HG03354 (cell line): Measurements from ENCODE around the gene DEAF1.
"Not testable (repeated sequence)": the region's sequence is repeated elsewhere in the genome, so short reads cannot be mapped to it uniquely, and the experiment has no call there.

Experiments
- ATAC-seq: cut with Tn5 transposase; IDR thresholded peaks from one replicate; pipeline ENCODE4 v1.9.1; 2021; ENCODE audit warnings: mild to moderate bottlenecking; ENCODE audit not compliant: unreplicated experiment, poor library complexity, severe bottlenecking

The DEAF1 gene

DNA sequence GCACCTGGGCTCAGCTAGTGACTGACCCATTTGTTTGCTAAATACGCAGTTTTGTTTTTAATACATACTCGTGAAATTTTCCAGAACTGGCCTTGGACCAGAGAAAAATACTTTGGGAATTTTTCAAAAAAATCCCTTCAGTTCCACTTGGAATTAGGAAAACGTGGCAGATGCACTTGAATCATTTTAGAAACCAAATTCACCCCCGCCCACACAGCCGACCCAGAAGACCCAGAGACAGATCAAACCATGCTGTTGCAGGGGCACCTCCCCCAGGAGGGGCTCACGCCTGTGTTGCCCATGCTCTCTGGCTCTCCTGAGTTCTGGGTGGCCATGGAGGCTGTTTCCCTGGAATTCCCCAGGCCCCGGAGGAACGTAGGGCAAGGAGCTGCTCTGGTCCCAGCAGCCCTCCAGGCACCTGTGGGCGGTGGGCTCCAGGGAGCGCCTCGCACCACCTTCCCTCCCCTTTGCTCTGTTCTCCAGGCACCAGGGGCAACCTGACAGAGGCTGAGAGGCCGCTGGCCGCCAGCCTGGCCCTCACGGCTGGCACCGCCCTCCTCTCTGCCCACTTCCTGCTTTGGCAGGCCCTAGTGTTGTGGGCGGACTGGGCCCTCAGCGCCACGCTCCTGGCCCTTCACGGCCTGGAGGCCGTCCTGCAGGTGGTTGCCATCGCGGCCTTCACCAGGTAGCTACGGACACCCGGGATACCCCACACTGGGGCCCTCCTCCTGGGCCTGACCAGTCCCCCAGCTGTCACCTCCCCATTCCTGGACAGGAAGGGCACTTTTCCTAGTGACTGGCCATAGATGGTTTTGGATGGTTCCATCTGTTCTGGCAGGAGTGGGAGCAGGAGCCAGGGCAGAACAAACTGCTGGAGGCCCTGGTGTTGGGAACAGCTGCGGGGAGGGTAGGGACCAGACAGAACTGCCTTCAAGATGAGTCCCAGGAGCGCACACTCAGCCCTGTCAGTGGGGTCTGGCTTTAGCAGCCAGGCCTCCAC is 7.7 kb upstream of the DEAF1 start:
- ATAC-seq, result no peak

DNA sequence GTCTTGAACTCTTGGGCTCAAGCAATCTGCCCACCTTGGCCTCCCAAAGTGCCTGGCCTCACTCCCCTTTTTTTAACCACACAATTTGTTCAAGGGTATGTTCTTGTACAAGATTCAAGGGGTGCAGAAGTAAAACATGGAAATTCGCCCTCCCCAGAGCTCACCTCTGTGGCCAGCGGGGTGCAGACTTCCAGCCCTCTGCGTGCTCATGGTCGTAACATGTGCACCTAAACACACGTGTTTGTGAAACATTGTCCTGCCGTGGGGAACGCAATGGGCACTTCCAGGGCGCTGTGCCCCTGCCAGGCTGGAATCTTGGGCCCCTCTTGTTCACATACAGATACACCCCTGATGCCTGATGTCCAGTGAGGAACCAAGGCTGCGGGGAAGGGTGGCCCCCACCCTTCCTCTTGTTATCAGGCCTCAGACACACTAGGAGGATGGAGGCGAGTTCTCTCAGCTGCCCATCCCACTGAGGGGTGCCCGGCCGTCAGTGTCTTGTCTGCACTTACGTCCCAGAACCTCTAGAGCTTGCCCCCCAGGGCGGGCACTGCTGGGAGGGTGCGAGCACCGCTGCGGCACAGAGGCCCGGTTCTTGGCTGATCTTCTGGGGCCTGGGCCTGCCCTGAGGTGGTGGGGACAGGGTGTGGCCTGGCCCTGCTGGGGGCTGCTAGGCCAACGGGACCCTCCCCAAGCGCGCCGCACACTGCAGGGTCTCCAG is 6.9 kb upstream of the DEAF1 start:
- no peak for ATAC-seq

DNA sequence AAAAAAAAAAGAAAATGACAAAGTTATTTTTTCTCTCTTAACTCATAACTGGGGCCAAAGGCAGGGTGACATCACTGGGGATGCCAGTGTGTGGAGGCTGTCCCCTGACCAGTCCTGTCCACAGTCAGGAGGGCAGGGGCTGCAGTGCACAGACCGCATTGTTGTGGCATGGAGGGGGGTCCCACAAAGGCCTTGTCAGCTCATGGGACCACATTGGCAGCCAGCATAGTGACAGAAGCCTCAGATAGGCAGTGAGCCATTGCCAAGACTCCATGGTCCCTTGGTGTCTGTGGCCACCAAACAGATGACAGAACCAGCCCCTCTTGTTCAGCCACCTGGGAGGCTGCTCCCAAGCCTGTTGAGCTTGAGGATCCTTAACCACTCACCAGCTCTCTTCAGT is 4.7 kb upstream of the DEAF1 start:
- no peak for ATAC-seq

DNA sequence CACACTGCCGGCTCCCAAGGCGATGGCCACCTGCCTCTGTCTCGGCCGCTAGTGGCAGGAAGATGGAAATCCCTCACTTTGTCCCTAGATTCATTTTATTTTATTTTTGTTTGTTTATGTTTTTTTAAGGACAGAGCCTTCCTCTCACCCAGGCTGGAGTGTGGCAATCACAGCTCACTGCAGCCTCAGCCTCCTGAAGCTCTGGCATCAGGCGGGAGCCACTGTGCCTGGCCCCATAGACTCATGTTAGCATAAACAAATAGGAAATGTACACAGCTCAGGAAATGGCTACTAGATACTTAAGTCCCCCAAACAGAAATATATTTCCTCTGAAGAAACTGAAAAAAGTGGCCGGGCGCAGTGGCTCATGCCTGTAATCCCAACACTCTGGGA is 4.1 kb upstream of the DEAF1 start:
- no peak for ATAC-seq

DNA sequence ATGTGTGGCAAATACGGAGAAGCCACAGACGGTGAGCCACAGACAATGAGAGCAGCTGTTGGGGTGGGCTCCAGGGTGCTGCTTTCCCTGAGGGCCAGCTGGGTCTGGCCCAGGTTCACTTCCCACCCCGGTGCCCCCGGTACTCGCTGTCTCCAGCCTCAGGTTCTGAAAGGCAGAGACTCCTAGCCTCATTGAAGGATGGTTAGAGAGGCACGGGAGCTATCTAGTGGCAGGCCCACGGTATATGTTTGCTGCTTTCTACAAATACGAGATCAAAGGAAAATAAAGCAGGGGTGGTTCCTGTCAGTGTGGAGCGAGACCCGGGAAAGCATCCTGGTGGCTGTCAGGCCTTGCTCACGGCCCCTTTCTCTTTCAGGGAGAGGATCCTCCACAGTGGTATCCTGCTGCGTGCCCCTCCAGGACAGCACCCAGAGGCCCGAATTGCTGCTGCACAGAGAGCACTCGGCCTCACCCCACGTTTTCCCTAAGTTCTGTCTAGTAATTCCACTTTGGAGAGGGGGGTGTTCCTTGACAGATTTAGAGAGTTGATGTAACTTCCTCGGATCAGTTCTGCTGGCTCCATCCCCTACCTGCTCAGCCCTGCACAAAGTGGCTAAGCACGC is 3.6 kb upstream of the DEAF1 start:
- no peak for ATAC-seq

DNA sequence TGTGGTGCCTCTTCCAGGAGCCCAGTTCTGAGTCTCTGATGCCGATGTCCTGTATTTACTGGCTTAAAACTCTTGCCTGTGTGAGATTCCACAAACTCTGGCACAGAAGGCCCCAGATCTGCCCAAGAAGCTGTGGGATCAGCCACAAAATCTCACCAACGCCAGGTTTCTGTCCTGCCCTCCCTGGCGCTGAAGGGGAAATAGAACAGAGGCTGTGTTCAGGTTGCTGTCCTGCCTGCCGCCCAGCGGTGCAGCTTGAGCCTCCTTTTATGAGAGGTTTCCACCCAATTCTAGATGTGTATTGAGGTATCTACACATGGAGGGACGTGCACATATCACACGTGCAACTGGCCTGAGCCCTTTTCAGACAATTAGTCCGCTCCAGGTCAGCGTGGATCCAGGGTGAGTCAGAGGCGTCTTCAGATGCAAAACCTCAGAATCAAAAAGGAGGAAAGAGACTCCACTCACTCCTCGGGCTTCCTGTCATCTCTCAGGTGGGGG is 2.8 kb upstream of the DEAF1 start:
- no peak for ATAC-seq

DNA sequence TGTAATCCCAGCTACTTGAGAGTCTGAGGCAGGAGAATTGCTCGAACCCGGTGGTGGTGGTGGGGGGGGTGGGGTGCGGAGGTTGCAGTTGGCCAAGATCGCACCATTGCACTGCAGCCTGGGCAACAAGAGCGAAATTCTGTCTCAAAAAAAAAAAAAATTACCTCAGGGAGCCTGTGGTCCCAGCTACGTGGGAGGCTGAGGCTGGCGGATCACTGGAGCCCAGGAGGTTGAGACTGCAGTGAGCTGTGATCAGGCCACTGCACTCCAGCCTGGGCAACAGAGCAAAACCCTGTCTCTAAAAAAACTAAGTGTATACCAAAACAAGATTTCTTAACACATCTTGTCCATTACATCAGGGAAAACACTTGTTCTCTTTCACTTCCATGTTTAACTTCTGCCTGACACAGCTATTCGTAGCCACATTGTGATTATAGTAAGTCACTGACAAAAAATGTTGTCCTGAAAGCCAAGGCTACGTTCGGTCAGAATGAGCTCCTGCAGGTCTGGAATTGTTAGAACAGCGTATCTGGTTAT is 2.0 kb upstream of the DEAF1 start:
- ATAC-seq, result no peak

DNA sequence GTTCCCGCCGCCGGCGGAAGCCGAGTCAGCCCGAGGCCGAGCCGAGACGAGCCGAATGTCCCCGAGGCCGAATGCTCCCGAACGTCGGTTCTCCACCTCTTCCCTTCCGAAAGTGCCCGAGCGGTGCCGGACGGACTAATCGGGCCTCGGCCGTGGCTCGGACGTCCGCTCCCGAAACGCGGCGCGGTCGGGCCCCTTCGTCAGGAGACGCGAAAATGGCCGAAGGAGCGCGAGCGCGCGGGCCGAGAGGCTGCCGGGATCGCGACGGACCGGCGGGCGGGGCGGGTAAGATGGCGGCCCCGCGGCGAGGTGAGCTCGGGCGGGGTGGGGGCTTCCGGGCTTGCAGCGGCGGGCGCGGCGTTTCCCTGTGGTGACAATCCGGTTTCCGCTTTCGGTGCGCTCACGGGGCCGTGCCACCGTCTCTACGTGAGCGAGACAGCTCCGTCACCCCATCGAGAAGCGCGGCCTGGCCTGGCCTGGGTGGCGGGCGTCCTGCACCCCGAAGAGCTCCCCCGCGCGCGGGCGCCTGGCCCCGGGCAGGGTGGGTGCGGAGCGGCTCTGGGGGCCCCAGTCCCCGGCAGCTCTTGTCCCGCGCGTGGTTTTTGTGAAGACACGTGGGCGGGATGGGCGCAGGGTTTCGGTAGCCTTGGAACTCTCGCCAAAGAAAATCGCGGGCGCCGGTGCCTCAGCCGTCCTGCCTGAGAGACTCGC is 671 bp upstream of the DEAF1 start, which contains the start of gene TMEM80:
Gene TMEM80 (plus strand): TSS at position 279 of the 711 bp plus-strand sequence. CDS start 12 bp downstream, at position 291.
- ATAC-seq, result peak; percentile 75

DNA sequence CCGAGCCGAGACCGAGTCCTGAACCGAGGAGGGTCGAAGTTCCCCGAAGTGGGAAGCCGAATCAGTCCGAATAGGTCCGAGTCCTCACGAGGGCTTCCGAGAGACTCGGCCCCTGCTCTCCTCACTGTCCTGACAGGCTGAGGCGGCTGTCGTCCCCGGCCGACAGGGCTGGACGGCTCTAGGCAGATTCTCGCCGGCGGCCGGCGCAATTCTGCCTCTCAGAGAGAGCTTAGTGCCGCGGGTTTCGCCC is 191 bp upstream of the DEAF1 start:
- no peak for ATAC-seq

DNA sequence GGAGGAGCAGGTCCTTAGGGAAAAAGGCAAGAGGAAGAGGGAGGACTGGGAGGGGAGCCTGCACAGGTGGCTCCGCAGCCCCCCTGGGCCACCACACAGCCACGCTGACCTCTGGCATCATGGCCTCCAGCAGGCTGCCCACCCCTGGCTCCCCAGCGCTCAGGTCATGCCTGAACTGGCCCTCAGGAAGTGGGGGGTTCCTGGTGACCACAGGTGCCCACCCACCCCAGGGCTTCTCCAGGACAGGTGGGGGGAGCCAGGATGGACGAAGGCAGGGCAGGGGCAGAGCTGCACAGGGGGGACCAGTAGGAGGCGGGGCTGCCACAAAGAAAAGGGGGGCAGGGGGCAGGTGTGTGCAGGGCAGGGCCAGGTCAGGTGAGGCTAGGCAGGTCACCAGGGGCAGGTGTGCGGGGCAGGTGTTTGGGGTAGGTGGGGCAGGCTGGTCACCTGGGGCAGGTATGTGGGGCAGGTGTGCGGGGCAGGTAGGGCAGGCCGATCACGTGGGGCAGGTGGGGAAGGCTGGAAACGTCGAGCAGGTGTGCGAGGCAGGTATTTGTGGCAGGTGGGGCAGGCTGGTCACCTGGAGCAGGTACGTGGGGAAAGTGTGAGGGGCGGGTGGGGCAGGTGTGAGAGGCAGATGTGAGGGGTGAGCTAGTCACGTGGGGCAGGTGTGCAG is 997 bp downstream of the DEAF1 start:
- no peak for ATAC-seq

DNA sequence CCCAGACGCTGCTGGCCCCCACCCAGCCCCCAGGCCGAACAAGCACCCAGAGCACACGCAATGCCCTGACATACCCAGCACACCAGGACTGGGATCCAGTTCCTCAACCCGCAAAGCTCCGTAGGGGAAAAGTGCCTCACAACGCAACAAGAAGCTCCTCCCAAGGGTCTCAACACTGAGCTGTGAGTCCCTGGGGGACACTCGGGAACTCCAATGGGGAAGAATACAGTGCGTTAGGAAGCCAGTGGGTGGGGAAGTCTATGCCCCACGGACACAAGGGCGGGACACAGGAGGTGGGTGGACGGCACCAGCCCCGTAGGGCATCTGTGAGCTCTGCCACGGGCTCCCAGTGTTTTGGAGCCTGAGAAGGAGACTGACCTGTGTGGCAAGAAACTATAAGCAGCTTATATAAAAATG is 1.6 kb downstream of the DEAF1 start:
- ATAC-seq, result no peak

DNA sequence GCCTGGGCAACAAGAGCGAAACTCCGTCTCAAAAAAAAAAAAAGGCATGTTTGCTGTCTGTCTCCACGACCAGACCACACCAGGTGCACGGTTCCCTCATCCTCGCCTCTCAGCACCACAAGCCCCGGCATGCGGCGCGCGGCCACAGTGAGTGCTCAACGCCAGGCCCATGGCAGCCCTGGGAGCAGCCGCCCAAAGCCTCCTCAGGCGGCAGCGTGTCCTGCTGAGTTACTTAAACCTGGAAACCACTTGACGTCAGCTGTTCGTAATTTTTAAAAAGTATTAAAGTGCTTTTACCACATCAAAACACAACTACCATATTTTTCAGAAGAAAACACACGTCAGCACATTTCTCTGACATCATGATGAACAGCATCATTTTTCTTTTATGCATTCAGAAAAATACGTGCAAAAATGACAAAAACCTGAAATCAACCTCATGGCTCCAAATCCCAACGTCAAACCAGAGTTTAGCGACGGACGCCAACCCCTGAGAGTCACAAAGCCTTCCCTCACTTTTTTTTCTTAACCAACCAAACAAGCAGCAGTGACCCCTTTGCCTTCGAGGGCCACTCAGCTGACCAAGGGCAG is 2.1 kb downstream of the DEAF1 start:
- no peak for ATAC-seq

DNA sequence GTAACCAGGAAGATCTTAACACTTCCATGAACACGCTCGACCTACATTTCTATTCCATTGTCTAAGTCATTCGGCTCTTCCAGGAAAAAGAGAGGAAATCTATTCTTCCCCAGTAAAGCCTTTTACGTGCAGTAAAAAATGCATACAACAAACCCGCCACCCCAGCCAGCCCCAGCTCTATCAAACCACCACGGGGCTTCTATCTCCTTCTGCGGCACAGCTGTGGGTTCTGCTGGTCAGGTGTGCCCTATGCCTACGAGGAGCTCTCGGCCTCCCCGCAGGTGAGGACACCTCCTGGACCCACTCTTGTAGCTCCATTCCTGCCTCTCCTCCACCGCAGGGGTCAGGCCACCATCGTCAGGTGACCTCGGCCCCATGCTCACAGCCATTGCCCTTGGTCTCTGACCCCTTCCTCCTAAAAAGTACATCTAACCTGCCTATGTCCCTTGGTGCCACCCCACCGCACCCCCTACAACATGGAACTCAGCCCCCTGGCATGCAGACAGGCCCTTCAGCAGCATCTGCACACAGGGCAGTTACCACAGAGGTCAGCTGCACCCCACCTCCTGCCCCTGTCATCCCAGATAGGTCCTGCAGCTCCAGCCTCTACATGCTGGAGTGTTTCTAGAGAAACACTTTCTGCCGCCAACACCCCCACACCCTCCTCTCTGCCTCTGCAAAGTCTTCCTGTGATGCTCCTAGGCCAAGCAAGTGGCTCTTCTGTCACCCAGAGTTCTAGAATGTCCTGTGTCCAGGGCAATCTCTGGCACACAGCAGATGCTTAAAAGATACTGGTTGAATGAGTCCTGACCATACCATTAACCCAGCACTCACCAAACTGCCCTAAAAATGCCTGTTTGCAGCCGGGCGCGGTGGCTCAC is 3.1 kb downstream of the DEAF1 start:
- ATAC-seq, result no peak

DNA sequence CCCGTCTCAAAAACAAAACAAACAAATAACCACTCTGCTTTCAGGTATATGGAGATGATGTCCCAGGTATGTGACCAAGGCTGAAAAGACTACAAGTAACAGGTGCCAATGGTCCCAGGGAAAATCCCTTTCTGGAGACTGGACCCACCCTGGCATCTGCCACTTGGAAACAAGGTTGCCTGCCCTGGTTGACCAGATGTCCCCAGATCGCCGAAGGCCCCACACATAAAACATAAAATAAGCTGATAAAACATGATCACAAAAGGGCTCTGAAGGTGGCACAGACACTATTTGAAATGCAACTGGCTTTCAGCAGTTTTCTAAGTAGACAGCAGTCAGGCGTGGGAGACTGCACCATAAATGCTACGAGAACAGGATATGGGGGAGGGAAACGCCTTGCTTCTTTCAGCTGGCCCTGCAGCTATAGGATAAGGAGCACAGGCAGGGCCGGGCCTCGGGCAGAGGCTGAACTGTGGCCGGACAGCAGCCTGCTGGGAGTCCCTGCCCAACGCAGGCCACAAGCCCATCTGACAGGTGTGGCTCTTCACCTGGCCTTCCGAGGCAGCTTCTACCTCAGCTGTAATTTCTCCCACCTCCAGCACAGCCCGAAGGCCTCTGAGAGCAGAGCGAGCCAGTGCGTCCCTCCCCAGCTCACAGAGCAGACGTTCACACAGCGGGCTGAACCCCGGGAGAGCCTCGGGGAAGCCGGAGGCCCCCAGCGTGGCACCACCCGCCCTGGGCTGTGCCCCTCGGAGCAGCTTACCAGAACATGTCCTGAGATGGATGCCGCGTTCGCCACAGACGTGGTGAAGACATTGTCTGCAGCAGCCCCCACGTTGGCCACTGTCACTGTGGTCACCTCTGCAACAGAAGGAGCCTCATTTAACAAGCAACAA is 4.0 kb downstream of the DEAF1 start:
- ATAC-seq, result no peak

DNA sequence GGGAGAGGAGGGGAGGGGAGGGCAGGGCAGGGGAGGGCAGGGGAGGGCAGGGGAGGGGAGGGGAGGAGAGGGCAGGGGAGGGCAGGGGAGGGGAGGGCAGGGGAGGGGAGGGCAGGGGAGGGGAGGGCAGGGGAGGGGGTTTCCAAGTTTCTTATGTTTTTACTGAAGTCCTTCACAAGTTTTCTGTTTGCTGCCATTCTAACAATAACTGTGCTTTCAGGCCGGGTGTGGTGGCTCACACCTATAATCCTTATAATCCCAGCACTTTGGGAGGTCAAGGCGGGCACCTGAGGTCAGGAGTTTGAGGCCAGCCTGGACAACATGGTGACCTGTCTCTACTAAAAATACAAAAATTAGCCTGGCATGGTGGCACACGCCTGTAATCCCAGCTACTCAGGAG is 4.8 kb downstream of the DEAF1 start:
- ATAC-seq, result not testable (repeated sequence)

DNA sequence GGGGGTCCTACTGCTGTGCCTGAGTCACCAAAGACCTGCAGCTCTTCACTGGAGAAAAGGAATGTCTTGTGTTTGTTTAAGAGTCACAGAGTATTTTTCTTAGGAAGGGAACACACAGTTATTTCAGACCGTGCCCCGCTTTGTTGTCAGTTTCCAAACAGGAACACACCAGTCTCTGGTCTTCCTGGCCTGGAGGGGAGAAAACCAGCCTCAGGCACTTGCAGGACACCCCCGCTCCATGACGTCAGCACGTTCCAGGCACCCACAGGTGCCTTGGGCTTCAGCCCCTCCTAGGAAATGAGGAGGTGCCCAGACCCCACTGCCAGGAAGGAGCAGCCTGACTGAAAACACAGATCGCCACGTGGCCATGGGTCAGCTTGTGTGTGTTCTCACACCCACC is 5.4 kb downstream of the DEAF1 start:
- no peak for ATAC-seq

DNA sequence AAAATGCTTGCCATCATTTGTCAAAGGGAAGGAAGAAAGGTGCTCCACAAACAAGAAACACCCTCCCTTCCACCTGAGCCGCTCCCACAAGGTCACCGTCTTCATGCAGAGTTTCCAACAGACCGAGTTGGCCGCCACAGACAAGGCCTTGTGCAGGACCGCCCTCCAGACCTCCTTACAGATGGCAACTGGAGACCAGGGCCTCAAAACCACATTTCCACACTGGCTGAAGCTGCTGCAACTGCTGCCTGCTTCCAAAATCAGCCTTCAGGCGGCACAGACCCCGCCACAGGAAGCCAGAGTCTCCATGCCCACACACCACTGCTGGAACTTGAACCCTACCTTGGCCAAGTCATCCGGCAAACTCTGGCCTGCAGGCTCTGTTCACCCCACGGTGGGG is 6.3 kb downstream of the DEAF1 start:
- ATAC-seq, result no peak
